GM19467 (cell line): ENCODE measurements around the gene INVS.
"Not testable (repeated sequence)": the region's sequence is repeated elsewhere in the genome, so short reads cannot be mapped to it uniquely, and the experiment has no call there.

Source experiments
- ATAC-seq: cut with Tn5 transposase; IDR thresholded peaks from one replicate; pipeline ENCODE4 v1.9.1; 2021; ENCODE audit warnings: mild to moderate bottlenecking, moderate library complexity; ENCODE audit not compliant: unreplicated experiment

The INVS gene

GRCh38 chr9:100117316-100117715 is 18.3 kb downstream of the INVS start:
- ATAC-seq = no peak

- ATAC-seq = no peak
Observed at GRCh38 chr9:100120286-100120685, 21.2 kb downstream of the INVS start.

GRCh38 chr9:100125236-100125635 is 26.2 kb downstream of the INVS start:
- ATAC-seq = no peak

GRCh38 chr9:100125910-100126309 is 26.9 kb downstream of the INVS start:
- no peak for ATAC-seq

- no peak for ATAC-seq
Observed at GRCh38 chr9:100126423-100126822, 27.4 kb downstream of the INVS start.

GRCh38 chr9:100129772-100130171 is 30.7 kb downstream of the INVS start:
- ATAC-seq = no peak

GRCh38 chr9:100131216-100131615 is 32.2 kb downstream of the INVS start:
- no peak for ATAC-seq

- no peak for ATAC-seq
Observed at GRCh38 chr9:100131875-100132430, 32.9 kb downstream of the INVS start.

GRCh38 chr9:100134731-100135130 is 35.7 kb downstream of the INVS start:
- no peak for ATAC-seq

GRCh38 chr9:100136799-100137198 is 37.8 kb downstream of the INVS start:
- ATAC-seq = not testable (repeated sequence)

GRCh38 chr9:100140303-100140702 is 41.3 kb downstream of the INVS start:
- not testable (repeated sequence) for ATAC-seq

- ATAC-seq = not testable (repeated sequence)
Observed at GRCh38 chr9:100141862-100142261, 42.8 kb downstream of the INVS start.

- not testable (repeated sequence) for ATAC-seq
Observed at GRCh38 chr9:100145167-100145934, 46.3 kb downstream of the INVS start.

- not testable (repeated sequence) for ATAC-seq
Observed at GRCh38 chr9:100145976-100146375, 46.9 kb downstream of the INVS start.

- ATAC-seq = no peak
Observed at GRCh38 chr9:100150214-100150613, 51.2 kb downstream of the INVS start.

- no peak for ATAC-seq
Observed at GRCh38 chr9:100160021-100160420, 61.0 kb downstream of the INVS start.

GRCh38 chr9:100167176-100167575 is 68.1 kb downstream of the INVS start:
- no peak for ATAC-seq

GRCh38 chr9:100167915-100168654 is 69.0 kb downstream of the INVS start:
- no peak for ATAC-seq

GRCh38 chr9:100170085-100170484 is 71.0 kb downstream of the INVS start:
- ATAC-seq = no peak

- no peak for ATAC-seq
Observed at GRCh38 chr9:100170556-100170955, 71.5 kb downstream of the INVS start.

GRCh38 chr9:100186356-100186755 is 87.3 kb downstream of the INVS start:
- ATAC-seq = no peak

- ATAC-seq = no peak
Observed at GRCh38 chr9:100190339-100190738, 91.3 kb downstream of the INVS start.
